IMR-90 (cell line): Measurements from ENCODE around the gene FAAP20. TPM values are rescaled to one million over a fixed set of nuclear protein-coding genes. Genes with fewer than 3 reads are reported as not detected.

Source experiments
- ATAC-seq: fragments of 200-7000 bp; cut with Tn5 transposase; 2 replicates; pipeline ENCODE4 v1.9.1; 2020; ENCODE audit warnings: low read depth, mild to moderate bottlenecking, moderate library complexity
- BruUV-seq: library from RNA; stranded (reverse); fragments of 400-500 nt; replicated peaks from 2 replicates; lab custom pipeline; 2021; lab: Mats Ljungman, UMichigan
- CTCF ChIA-PET: fragments of 300-600 bp; formaldehyde crosslinking; extraction: SDS; loops from one replicate; lab custom pipeline; 2021; ENCODE audit warnings: antibody characterized with exemption; lab: Yijun Ruan, JAX
- POLR2A ChIA-PET: fragments of 300-600 bp; sonication (Branson Sonifier 250); formaldehyde crosslinking; loops from one replicate; lab custom pipeline; 2022; ENCODE audit warnings: antibody characterized with exemption; ENCODE audit not compliant: unreplicated experiment; lab: Charles Lee
- DNase-seq: peaks from one replicate; pipeline ENCODE4 v3.0.0; 2013
- H2AFZ ChIP-seq: replicated peaks from 2 replicates; pipeline ENCODE3; 2013; ENCODE audit warnings: low read length, mild to moderate bottlenecking; ENCODE audit not compliant: poor library complexity
- H2AK5ac ChIP-seq: 2 replicates; pipeline ENCODE4 v1.6.1; 2013; ENCODE audit warnings: low read depth, low read length, inconsistent platforms
- H2AK9ac ChIP-seq: replicated peaks from 2 replicates; pipeline ENCODE3; 2013; ENCODE audit warnings: mild to moderate bottlenecking, low read depth, low read length, moderate library complexity; ENCODE audit not compliant: poor library complexity
- H2BK120ac ChIP-seq: 2 replicates; pipeline ENCODE4 v1.6.1; 2013; ENCODE audit warnings: low read depth, low read length, inconsistent platforms
- H2BK15ac ChIP-seq: 3 replicates; pipeline ENCODE4 v1.6.1; 2013; ENCODE audit warnings: low read depth, low read length, inconsistent platforms
- H2BK20ac ChIP-seq: 2 replicates; pipeline ENCODE4 v1.6.1; 2013; ENCODE audit warnings: low read depth, mild to moderate bottlenecking, inconsistent platforms, low read length, moderate library complexity
- H2BK5ac ChIP-seq: 2 replicates; pipeline ENCODE4 v1.6.1; 2013; ENCODE audit warnings: mild to moderate bottlenecking, low read depth, low read length, inconsistent platforms; ENCODE audit not compliant: poor library complexity, severe bottlenecking
- H3K14ac ChIP-seq: replicated peaks from 2 replicates; pipeline ENCODE4 v1.6.1; 2013; ENCODE audit warnings: low read depth, low read length, inconsistent platforms
- H3K18ac ChIP-seq: 2 replicates; pipeline ENCODE4 v1.6.1; 2013; ENCODE audit warnings: low read depth, low read length, control low read depth
- H3K23ac ChIP-seq: 2 replicates; pipeline ENCODE4 v1.6.1; 2013; ENCODE audit warnings: low read depth, low read length, inconsistent platforms
- H3K27ac ChIP-seq: 2 replicates; pipeline ENCODE4 v1.5.1; 2013; ENCODE audit warnings: mild to moderate bottlenecking, control low read depth, low read length; ENCODE audit not compliant: insufficient read depth
- H3K27me3 ChIP-seq: 2 replicates; pipeline ENCODE4 v1.6.1; 2013; ENCODE audit warnings: low read length; ENCODE audit not compliant: control insufficient read depth, insufficient read depth
- H3K36me3 ChIP-seq: 2 replicates; pipeline ENCODE4 v1.6.1; 2013; ENCODE audit warnings: low read length, mixed read lengths; ENCODE audit not compliant: control insufficient read depth, insufficient read depth
- H3K4ac ChIP-seq: 2 replicates; pipeline ENCODE4 v1.6.1; 2013; ENCODE audit warnings: low read depth, low read length, inconsistent platforms
- H3K4me1 ChIP-seq: 2 replicates; pipeline ENCODE4 v1.6.1; 2013; ENCODE audit warnings: low read length, mixed read lengths; ENCODE audit not compliant: control insufficient read depth, insufficient read depth
- H3K4me2 ChIP-seq: 2 replicates; pipeline ENCODE4 v1.6.1; 2013; ENCODE audit warnings: low read depth, mild to moderate bottlenecking, control low read depth, low read length, moderate library complexity
- H3K4me3 ChIP-seq: 2 replicates; pipeline ENCODE4 v1.5.1; 2013; ENCODE audit warnings: low read depth, mild to moderate bottlenecking, control low read depth, low read length, moderate library complexity; ENCODE audit not compliant: insufficient read depth
- H3K56ac ChIP-seq: 2 replicates; pipeline ENCODE4 v1.6.1; 2013; ENCODE audit warnings: low read length, inconsistent platforms; ENCODE audit not compliant: insufficient read depth; ENCODE audit errors: extremely low read depth
- H3K79me1 ChIP-seq, 2 experiments: 2 replicates each; pipeline ENCODE4 v1.6.1; 2013; ENCODE audit warnings: low read length in 2 of 2, inconsistent platforms in 1 of 2, low read depth in 1 of 2
- H3K9ac ChIP-seq: 2 replicates; pipeline ENCODE4 v1.6.1; 2013; ENCODE audit warnings: low read depth, low read length, control low read depth
- H3K9me1 ChIP-seq: 2 replicates; pipeline ENCODE4 v1.6.1; 2013; ENCODE audit warnings: low read length, inconsistent platforms; ENCODE audit not compliant: insufficient read depth
- H3K9me3 ChIP-seq: 2 replicates; pipeline ENCODE4 v1.6.1; 2013; ENCODE audit warnings: low read length; ENCODE audit not compliant: control insufficient read depth, insufficient read depth
- H4K20me1 ChIP-seq: 2 replicates; pipeline ENCODE4 v1.6.1; 2013; ENCODE audit warnings: low read length, inconsistent platforms; ENCODE audit not compliant: insufficient read depth
- H4K5ac ChIP-seq: 2 replicates; pipeline ENCODE4 v1.6.1; 2013; ENCODE audit warnings: mild to moderate bottlenecking, low read depth, low read length, control low read depth
- H4K8ac ChIP-seq, 2 experiments: 2 replicates each; pipeline ENCODE4 v1.6.1; 2013; ENCODE audit warnings: low read depth in 2 of 2, low read length in 2 of 2, control low read depth in 1 of 2, inconsistent platforms in 1 of 2
- H4K91ac ChIP-seq: 2 replicates; pipeline ENCODE4 v1.6.1; 2013; ENCODE audit warnings: low read depth, low read length, inconsistent platforms; ENCODE audit not compliant: insufficient read depth
- CEBPB ChIP-seq: IDR thresholded peaks from 2 replicates; pipeline ENCODE4 v1.6.1; 2012; ENCODE audit warnings: low read depth, low read length, improper control_type of control experiment
- MAZ ChIP-seq: IDR thresholded peaks from 2 replicates; pipeline ENCODE4 v1.6.1; 2012; ENCODE audit warnings: low read depth, mild to moderate bottlenecking, low read length, improper control_type of control experiment, moderate library complexity, borderline replicate concordance
- NFE2L2 ChIP-seq: fragments of 150-350 bp; IDR thresholded peaks from 2 replicates; pipeline ENCODE4 v1.6.1; 2016; ENCODE audit warnings: low read depth, mild to moderate bottlenecking, low read length
- WGBS, 2 experiments: methylation state at CpG; one replicate each; pipeline versions ENCODE4 v1.1.5 to v1.1.7; 2013; ENCODE audit warnings: missing lambda C conversion rate in 2 of 2; ENCODE audit not compliant: insufficient read length in 1 of 2; ENCODE audit errors: extremely low coverage in 2 of 2; 5-methylcytosine and 5-hydroxymethylcytosine counted together
- dilution Hi-C: fragments of 300-500 bp; cut with HindIII; formaldehyde crosslinking; loops from one replicate; pipeline ENCODE4 v1.14.3; 2018; ENCODE audit warnings: low sequenced_read_pairs; ENCODE audit not compliant: unreplicated experiment
- in situ Hi-C: fragments of 300-500 bp; cut with MboI; formaldehyde crosslinking; loops from 3 replicates; pipeline ENCODE4 v1.14.3; 2019; ENCODE audit warnings: low sequenced_read_pairs, inconsistent platforms, mixed read lengths
- intact Hi-C: fragments of 100-400 bp; cut with micrococcal nuclease; formaldehyde crosslinking; loops from 2 replicates; pipeline ENCODE4 v1.10.0; 2022
- polyA plus RNA-seq, 3 experiments: library from polyadenylated mRNA; depleted of rRNA; stranded (reverse); fragments of >200 nt; gene quantifications; 2 replicates each; pipeline ENCODE4 v1.2.3, GENCODE V29; 2012; ENCODE audit warnings: low replicate concordance in 1 of 3
- total RNA-seq: library from RNA; depleted of rRNA; stranded (reverse); fragments of >200 nt; gene quantifications from 2 replicates; pipeline ENCODE4 v1.2.3, GENCODE V29; 2012

Gene FAAP20
- total and polyA plus RNA-seq, 2 of the 4 experiments (the other 2 are of a cell fraction) = 6.5 to 31.5 TPM

- no peak for TF ChIP-seq NFE2L2
These were observed 12.4 kb upstream of the FAAP20 start (continued) for GRCh38 chr1:2206813-2207487.

- Histone ChIP-seq H2AK9ac (peak overlapping the region; percentile 94), H3K18ac (no peak overlapping the region), H3K36me3 (no peaks in the 10 kb centered on the region), H3K9me3 (no peaks in the 10 kb centered on the region), H3K9ac (peak overlapping the region; percentile 41; the same call in 1 of the 2 replicates), H3K4me1 (peaks cover 42% of the 10 kb centered on the region), H2BK20ac (no peak overlapping the region), H3K9me1 (peaks cover 5% of the 10 kb centered on the region), H3K4me3 (peak overlapping the region; percentile 46), H3K14ac (peak overlapping the region; percentile 79), H3K4ac (peak overlapping the region; percentile 72), H4K91ac (peak overlapping the region; percentile 37; the same call in 1 of the 2 replicates), H2AFZ (peak overlapping the region; percentile 97), H3K4me2 (peak overlapping the region; percentile 50), H3K27ac (peak overlapping the region; percentile 21; the same call in 1 of the 2 replicates), H2AK5ac (peak overlapping the region; percentile 90), H2BK5ac (peak overlapping the region; percentile 31), H2BK120ac (peak overlapping the region; percentile 46; the same call in 1 of the 2 replicates), H3K27me3 (no peaks in the 10 kb centered on the region), H4K8ac (peak overlapping the region; percentile 63 to 73; a peak in 2 of 4 replicates), H3K56ac (0 out of 2 replicates have a peak overlapping the region, but pooled peaks have one; percentile 29), H2BK15ac (no peak overlapping the region), H3K23ac (no peak overlapping the region), H3K79me1 (peaks cover 13 to 39% of the 10 kb centered on the region in 2 experiments), H4K5ac (peak overlapping the region; percentile 39; the same call in 1 of the 2 replicates), H4K20me1 (no peaks in the 10 kb centered on the region)
- ChIA-PET POLR2A (interaction anchor here (0.6 to 1.1 kb wide), 4 partner anchors 16 to 609 kb away, joined by 3 to 10 read pairs (median 6); partner anchors contain the start of gene RER1), CTCF (interaction anchor here (0.8 kb wide), 1 partner anchor 177 kb away, joined by 4 read pairs; no protein-coding TSS in a partner anchor)
- ATAC-seq (peak; percentile 88), DNase-seq (peak; percentile 92)
- in situ Hi-C loops = no loop called here
- intact Hi-C loops = loop anchor here (2.0 kb wide), 1 partner anchor 25 kb away; no protein-coding TSS in a partner anchor
- TF ChIP-seq MAZ (peak; percentile 72; the same call in 1 of the 2 replicates), CEBPB (no peak)
- dilution Hi-C loops = no loop called here
- WGBS, 2 experiments = 13% methylated on average over 49 of the region's 84 CpGs; no CpG with 5 or more reads in 1 of the 2 experiments
- BruUV-seq = no TSS peak
These were observed 10.8 kb upstream of the FAAP20 start for GRCh38 chr1:2205191-2205952.
